Body of pancreas (tissue), 4 donors: ENCODE results near the gene TENT5A. TPM values are rescaled to one million over a fixed set of nuclear protein-coding genes. Genes with fewer than 3 reads are reported as not detected.
A peak's percentile ranks its signal among the peaks of the same experiment; 100 is the strongest.
"Not testable (repeated sequence)": the region's sequence is repeated elsewhere in the genome, so short reads cannot be mapped to it uniquely, and the experiment has no call there.

Experiments used
- ATAC-seq: fragments of 150-250 bp; one replicate; pipeline ENCODE4 v1.9.1; 2016
- DNase-seq, 4 donors: peaks; one replicate each; pipeline ENCODE4 v3.0.0-alpha.2; 2019
- H3K27ac ChIP-seq, 4 donors: fragments of 200-600 bp; sonication (generic); 1 replicate in 3 of 4; 2 replicates in 1 of 4; pipeline versions ENCODE4 v1.5.1 to v1.6.1; 2016 to 2019; ENCODE audit warnings: mild to moderate bottlenecking in 1 of 4, mixed read lengths in 1 of 4, moderate library complexity in 1 of 4
- H3K27me3 ChIP-seq, 2 donors: fragments of 200-600 bp; sonication (generic); one replicate each; pipeline ENCODE4 v1.6.0; 2016; ENCODE audit warnings: mild to moderate bottlenecking in 1 of 2
- H3K36me3 ChIP-seq, 2 donors: fragments of 200-600 bp; sonication (generic); replicated peaks in 1 of 2; 2 replicates each; pipeline ENCODE4 v1.5.1; 2016; ENCODE audit warnings: low read depth in 2 of 2; ENCODE audit not compliant: insufficient read depth in 1 of 2
- H3K4me1 ChIP-seq: fragments of 200-600 bp; sonication (generic); one replicate; pipeline ENCODE4 v1.6.0; 2016
- H3K4me3 ChIP-seq, 2 donors: fragments of 200-600 bp; sonication (generic); 1 replicate in 1 of 2; 2 replicates in 1 of 2; pipeline ENCODE4 v1.5.1; 2016 to 2019
- H3K9me3 ChIP-seq, 3 donors: fragments of 200-600 bp; sonication (generic); 1 replicate in 2 of 3; 2 replicates in 1 of 3; pipeline ENCODE4 v1.5.1; 2016
- POLR2A ChIP-seq, 3 donors: fragments of 450-650 bp; IDR thresholded peaks; one replicate each; pipeline ENCODE4 v1.6.1; 2016; ENCODE audit warnings: antibody characterized with exemption in 3 of 3, mild to moderate bottlenecking in 2 of 3
- WGBS, 2 donors: methylation state at CpG; one replicate each; pipeline ENCODE4 v1.1.5; 2017; 5-methylcytosine and 5-hydroxymethylcytosine counted together
- intact Hi-C: fragments of 100-400 bp; cut with DNase I; formaldehyde crosslinking; loops from one replicate; pipeline ENCODE4 v1.15.1; 2023
- total RNA-seq, 2 donors: library from RNA; depleted of rRNA; stranded (reverse); fragments of >200 nt; gene quantifications; one replicate each; pipeline ENCODE4 v1.1.0, GENCODE V29; 2016
- TF ChIP-seq, protein P1 (sequence below), 7 experiments: fragments of 450-650 bp in 4 of 7; fragments of 200-600 bp in 3 of 7; sonication (generic) in 3 of 7; IDR thresholded peaks; one replicate each; pipeline ENCODE4 v1.5.1; 2016 to 2019; ENCODE audit warnings: antibody characterized with exemption in 7 of 7

Gene TENT5A
- total RNA-seq, 2 donors from 2014 or later: 7.3 to 8.2 TPM

DNA sequence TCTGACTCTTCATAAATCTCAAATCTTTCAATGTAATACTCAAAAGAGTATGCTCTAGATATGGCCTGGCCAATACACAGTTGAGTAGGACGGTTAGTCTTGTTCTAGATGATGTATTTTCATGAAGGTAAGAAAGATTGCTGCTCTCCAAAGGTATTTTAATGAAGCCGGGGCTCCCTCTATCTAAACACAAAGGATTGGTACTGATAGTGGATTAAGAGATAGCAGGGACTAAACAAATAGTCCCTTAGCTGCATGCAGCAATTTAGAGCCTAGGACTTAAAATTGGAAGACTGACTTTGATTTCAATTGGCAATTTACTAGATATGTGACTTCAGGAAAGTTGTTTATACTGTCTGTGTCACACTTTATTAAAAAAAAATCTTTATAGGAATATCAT is 31.4 kb upstream of the TENT5A start:
- no peak for ATAC-seq
- TF ChIP-seq POLR2A (IDR thresholded peaks at IDR 0.05): no peak
- TF ChIP-seq, protein P1, sequence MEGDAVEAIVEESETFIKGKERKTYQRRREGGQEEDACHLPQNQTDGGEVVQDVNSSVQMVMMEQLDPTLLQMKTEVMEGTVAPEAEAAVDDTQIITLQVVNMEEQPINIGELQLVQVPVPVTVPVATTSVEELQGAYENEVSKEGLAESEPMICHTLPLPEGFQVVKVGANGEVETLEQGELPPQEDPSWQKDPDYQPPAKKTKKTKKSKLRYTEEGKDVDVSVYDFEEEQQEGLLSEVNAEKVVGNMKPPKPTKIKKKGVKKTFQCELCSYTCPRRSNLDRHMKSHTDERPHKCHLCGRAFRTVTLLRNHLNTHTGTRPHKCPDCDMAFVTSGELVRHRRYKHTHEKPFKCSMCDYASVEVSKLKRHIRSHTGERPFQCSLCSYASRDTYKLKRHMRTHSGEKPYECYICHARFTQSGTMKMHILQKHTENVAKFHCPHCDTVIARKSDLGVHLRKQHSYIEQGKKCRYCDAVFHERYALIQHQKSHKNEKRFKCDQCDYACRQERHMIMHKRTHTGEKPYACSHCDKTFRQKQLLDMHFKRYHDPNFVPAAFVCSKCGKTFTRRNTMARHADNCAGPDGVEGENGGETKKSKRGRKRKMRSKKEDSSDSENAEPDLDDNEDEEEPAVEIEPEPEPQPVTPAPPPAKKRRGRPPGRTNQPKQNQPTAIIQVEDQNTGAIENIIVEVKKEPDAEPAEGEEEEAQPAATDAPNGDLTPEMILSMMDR (IDR thresholded peaks at IDR 0.05): no peak
- no peaks in the 10 kb centered on the region for H3K9me3 ChIP-seq
- WGBS, 2 donors: 55 to 57% methylated on average over 2 of the region's 2 CpGs
- DNase-seq: no peak
- peaks cover 12% of the 10 kb centered on the region for H3K4me1 ChIP-seq
- no peaks in the 10 kb centered on the region for H3K27me3 ChIP-seq
- intact Hi-C loops: no loop called here
- H3K27ac ChIP-seq: no peak overlapping the region
- H3K4me3 ChIP-seq: no peak overlapping the region
- H3K36me3 ChIP-seq: no peaks in the 10 kb centered on the region

DNA sequence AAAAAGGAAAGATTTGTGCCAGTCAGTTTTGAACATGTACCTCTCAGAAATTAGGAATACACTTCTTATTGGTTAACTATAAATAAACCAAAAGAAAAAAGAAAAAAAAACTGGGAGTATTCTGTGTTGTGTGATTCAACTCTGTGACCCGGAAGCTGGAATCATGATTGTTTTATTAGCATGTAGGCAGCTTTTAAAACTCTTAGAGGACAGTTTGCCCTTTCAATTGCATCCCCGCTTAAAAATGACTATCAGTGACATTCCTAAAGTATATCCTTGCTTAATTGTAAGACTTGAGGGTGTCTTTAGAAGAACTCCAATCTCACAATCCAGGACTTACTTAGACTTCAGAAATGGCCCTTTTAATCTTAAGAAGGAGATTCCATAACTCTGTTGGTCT is 29.1 kb upstream of the TENT5A start:
- no peak overlapping the region for H3K4me3 ChIP-seq

DNA sequence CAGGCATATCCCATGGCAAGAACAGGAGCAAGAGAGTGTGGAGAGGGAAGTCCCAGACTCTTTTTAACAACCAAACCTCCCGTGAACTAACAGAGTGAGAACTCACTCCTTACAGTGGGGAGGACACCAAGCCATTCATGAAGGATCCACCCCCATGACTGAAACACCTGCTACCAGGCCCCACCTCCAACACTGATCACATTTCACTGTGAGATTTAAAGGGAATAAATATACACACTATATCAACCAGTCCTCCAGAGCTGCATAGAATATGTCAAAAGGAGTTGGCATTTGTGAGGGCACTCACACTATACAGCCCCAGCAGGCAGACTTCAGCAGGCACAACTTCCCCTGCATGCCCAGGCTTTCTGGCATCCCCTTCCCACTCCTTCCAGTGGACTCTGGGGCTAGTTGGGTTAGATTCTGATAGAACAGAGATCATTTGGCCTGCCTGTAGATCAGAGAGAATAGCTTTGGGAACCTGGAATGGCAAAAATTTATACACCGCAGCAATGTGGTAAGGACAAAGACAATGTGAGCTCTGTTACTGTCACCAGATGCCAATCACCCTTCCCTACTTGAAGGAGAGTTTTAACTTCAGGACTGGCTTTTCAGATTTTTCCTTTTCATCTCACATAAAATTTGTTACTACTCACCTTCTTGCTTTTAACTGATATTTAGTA is 25.2 kb upstream of the TENT5A start:
- Histone ChIP-seq H3K27me3 (no peaks in the 10 kb centered on the region), H3K4me1 (peaks cover 7% of the 10 kb centered on the region), H3K4me3 (no peak overlapping the region), H3K9me3 (no peaks in the 10 kb centered on the region), H3K27ac (no peak overlapping the region), H3K36me3 (no peaks in the 10 kb centered on the region)
- intact Hi-C loops: no loop called here
- WGBS, 2 donors: 69 to 86% methylated on average over 2 of the region's 2 CpGs
- DNase-seq: no peak
- ATAC-seq: no peak
- TF ChIP-seq, protein P1 (IDR thresholded peaks at IDR 0.05): no peak
- TF ChIP-seq POLR2A (IDR thresholded peaks at IDR 0.05): no peak

More for the DNA sequence above, 29.1 kb upstream of the TENT5A start:
- DNase-seq: no peak
- Histone ChIP-seq H3K9me3 (no peaks in the 10 kb centered on the region), H3K27ac (no peak overlapping the region), H3K4me1 (no peaks in the 10 kb centered on the region), H3K36me3 (no peaks in the 10 kb centered on the region), H3K27me3 (no peaks in the 10 kb centered on the region)
- intact Hi-C loops: no loop called here
- no peak for TF ChIP-seq POLR2A (IDR thresholded peaks at IDR 0.05)
- TF ChIP-seq, protein P1 (IDR thresholded peaks at IDR 0.05): no peak
- WGBS, 2 donors: 76 to 82% methylated on average over 2 of the region's 2 CpGs
- no peak for ATAC-seq

DNA sequence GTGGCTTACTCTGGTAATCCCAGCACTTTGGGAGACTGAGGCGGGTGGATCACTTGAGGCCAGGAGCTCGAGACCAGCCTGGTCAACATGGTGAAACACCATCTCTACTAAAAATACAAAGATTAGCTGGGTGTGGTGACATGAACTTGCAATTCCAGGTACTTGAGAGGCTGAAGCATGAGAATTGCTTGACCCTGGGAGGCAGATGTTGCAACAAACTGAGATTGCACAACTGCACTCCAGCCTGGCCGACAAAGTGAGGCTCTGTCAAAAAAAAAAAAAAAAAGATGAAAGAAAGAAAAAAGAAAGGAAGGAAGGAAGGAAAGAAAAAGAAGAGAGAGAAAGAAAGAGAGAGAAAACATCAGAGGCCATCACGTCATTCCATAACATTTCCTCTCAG is 23.7 kb upstream of the TENT5A start:
- DNase-seq, H3K27me3 ChIP-seq, H3K4me1 ChIP-seq, H3K27ac ChIP-seq, ATAC-seq, H3K9me3 ChIP-seq, H3K4me3 ChIP-seq, intact Hi-C loops, H3K36me3 ChIP-seq: not testable (repeated sequence)
- 70 to 83% methylated on average over 4 of the region's 4 CpGs for WGBS, 2 donors

DNA sequence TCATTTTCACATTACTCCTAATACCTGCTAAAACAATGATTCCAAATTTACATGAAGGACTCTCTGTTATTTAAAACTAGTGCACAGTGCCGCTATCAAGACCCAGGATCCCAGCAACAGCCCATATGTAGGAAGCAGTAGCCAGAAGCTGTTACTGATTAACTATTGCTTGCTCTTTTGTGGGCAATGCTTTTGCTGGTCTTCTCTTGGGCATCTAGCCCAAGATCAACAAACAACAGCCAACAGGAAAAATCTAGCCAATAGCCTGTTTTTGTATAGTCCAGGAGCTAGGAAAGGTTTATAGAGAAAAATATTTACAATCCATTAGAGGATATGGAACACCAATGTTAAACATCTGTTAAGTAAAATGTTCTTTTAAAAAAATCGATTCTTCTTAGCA is 22.1 kb upstream of the TENT5A start:
- H3K36me3 ChIP-seq: no peaks in the 10 kb centered on the region
- no peaks in the 10 kb centered on the region for H3K9me3 ChIP-seq
- ATAC-seq (peak; percentile 71), DNase-seq (peak in 3 of 4 donors; percentile 18 to 33 (median 30))
- no peaks in the 10 kb centered on the region for H3K27me3 ChIP-seq
- 43 to 47% methylated on average over 2 of the region's 2 CpGs for WGBS, 2 donors
- H3K4me3 ChIP-seq: no peak overlapping the region
- peaks cover 7% of the 10 kb centered on the region for H3K4me1 ChIP-seq
- TF ChIP-seq POLR2A (IDR thresholded peaks at IDR 0.05): no peak
- TF ChIP-seq, protein P1 (IDR thresholded peaks at IDR 0.05): no peak
- intact Hi-C loops: no loop called here
- no peak overlapping the region for H3K27ac ChIP-seq
